ENCODE data around the gene UCHL5.
A peak's percentile ranks its signal among the peaks of the same experiment; 100 is the strongest.

DNA sequence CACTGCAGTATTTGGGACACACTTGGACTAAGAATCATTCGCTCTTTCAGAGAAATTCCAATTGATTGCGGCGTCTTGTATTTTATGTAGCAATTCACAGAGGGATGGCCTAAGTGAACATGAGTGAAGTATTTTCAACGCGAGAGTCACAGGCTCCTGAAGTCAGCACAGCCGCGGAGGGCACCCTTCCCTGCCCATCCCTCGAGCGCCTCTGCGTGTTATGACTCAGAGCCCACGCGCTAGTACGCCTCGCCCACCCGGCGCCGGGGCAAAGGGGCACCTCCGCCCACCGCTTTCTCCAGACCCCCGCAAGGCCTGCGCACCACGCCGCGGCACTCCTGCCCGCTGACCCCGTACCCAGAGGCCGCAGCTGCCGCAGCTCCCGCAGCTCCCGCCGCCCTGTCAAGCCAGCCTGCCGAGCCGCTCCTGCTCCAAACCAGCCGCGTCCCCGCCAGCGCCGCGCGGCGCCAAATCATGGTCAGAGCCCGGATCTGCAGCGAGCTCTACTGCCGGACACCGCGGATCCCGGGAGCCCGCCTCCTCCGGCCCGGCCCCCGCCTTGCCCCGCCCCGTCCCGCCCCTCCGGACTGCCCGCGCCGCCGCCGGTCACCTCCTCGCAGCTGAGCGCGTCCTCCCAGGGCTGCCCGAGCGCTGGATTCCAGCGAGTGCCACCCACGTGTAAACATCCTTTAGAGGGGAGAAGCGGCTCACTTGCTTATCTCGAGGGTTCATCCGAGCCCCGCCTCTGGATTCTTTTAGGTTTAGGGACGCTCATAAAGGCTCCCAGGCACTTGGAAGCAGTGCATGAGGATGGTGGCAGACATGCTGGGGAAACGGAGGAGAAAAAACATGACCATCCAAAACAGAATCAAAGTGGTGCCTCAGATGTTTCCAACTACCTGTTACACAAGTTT, 46.0 kb upstream of the UCHL5 start, which contains the start of gene GLRX2:
- TF ChIP-seq, protein P1, sequence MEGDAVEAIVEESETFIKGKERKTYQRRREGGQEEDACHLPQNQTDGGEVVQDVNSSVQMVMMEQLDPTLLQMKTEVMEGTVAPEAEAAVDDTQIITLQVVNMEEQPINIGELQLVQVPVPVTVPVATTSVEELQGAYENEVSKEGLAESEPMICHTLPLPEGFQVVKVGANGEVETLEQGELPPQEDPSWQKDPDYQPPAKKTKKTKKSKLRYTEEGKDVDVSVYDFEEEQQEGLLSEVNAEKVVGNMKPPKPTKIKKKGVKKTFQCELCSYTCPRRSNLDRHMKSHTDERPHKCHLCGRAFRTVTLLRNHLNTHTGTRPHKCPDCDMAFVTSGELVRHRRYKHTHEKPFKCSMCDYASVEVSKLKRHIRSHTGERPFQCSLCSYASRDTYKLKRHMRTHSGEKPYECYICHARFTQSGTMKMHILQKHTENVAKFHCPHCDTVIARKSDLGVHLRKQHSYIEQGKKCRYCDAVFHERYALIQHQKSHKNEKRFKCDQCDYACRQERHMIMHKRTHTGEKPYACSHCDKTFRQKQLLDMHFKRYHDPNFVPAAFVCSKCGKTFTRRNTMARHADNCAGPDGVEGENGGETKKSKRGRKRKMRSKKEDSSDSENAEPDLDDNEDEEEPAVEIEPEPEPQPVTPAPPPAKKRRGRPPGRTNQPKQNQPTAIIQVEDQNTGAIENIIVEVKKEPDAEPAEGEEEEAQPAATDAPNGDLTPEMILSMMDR (IDR thresholded peaks at IDR 0.05), result peak in 2 of 4 experiments; percentile 9 to 18
- TF ChIP-seq POLR2A (IDR thresholded peaks at IDR 0.05), result peak; percentile 61 to 88
